HepG2 (cell line): ENCODE results near the gene MAPK8IP3. TPM values are rescaled to one million over a fixed set of nuclear protein-coding genes. Genes with fewer than 3 reads are reported as not detected.

Source experiments
- ATF7-NPFF ChIP-seq: sonication (generic); formaldehyde crosslinking; IDR thresholded peaks from 2 replicates; pipeline ENCODE4 v1.8.1; 2023; ENCODE audit warnings: mild to moderate bottlenecking, low read depth, missing genetic modification reagents, moderate library complexity
- CREB3 ChIP-seq: sonication (generic); formaldehyde crosslinking; IDR thresholded peaks from 2 replicates; pipeline ENCODE4 v1.5.0; 2020; ENCODE audit warnings: missing genetic modification reagents
- FOXA3 ChIP-seq: IDR thresholded peaks from 2 replicates; pipeline ENCODE4 v1.6.1; 2016; ENCODE audit warnings: missing genetic modification reagents, missing compliant biosample characterization
- FOXJ3 ChIP-seq: sonication (generic); formaldehyde crosslinking; IDR thresholded peaks from 2 replicates; pipeline ENCODE4 v1.4.0; 2020; ENCODE audit warnings: missing genetic modification reagents, mild to moderate bottlenecking, borderline replicate concordance
- HDAC2 ChIP-seq: sonication (generic); formaldehyde crosslinking; IDR thresholded peaks from 2 replicates; pipeline ENCODE4 v1.4.0; 2020; ENCODE audit warnings: missing genetic modification reagents
- HOMEZ ChIP-seq: IDR thresholded peaks from 2 replicates; pipeline ENCODE4 v1.6.1; 2016; ENCODE audit warnings: low read depth
- JUN ChIP-seq: sonication (generic); formaldehyde crosslinking; IDR thresholded peaks from 2 replicates; pipeline ENCODE4 v1.4.0; 2020; ENCODE audit warnings: mild to moderate bottlenecking, missing genetic modification reagents
- JUND ChIP-seq: sonication (generic); formaldehyde crosslinking; IDR thresholded peaks from 2 replicates; pipeline ENCODE4 v1.8.0; 2022; ENCODE audit warnings: mild to moderate bottlenecking, missing genetic modification reagents
- KLF13 ChIP-seq: sonication (generic); formaldehyde crosslinking; IDR thresholded peaks from 2 replicates; pipeline ENCODE4 v1.4.0; 2020; ENCODE audit warnings: mild to moderate bottlenecking, missing genetic modification reagents
- KLF6 ChIP-seq: IDR thresholded peaks from 2 replicates; pipeline ENCODE4 v1.8.0; 2016; ENCODE audit warnings: missing biosample characterization, missing genetic modification reagents
- MEIS1 ChIP-seq: sonication (generic); formaldehyde crosslinking; IDR thresholded peaks from 2 replicates; pipeline ENCODE4 v1.9.0; 2021; ENCODE audit warnings: mild to moderate bottlenecking, missing genetic modification reagents, moderate library complexity, borderline replicate concordance
- NFKBIZ ChIP-seq: IDR thresholded peaks from 2 replicates; pipeline ENCODE4 v1.6.1; 2018; ENCODE audit warnings: missing genetic modification reagents, missing compliant biosample characterization
- PHF5A ChIP-seq: IDR thresholded peaks from one replicate; pipeline ENCODE4 v1.6.1; 2018; ENCODE audit warnings: low read depth, missing genetic modification reagents; ENCODE audit not compliant: unreplicated experiment
- SNAPC4 ChIP-seq: sonication (generic); formaldehyde crosslinking; IDR thresholded peaks from 2 replicates; pipeline ENCODE4 v1.4.0; 2020; ENCODE audit warnings: mild to moderate bottlenecking, missing genetic modification reagents
- STAT5B ChIP-seq: sonication (generic); formaldehyde crosslinking; IDR thresholded peaks from 2 replicates; pipeline ENCODE4 v1.4.0; 2020; ENCODE audit warnings: missing genetic modification reagents
- ZC3H4 ChIP-seq: sonication (generic); formaldehyde crosslinking; IDR thresholded peaks from 2 replicates; pipeline ENCODE4 v1.4.0; 2020; ENCODE audit warnings: missing genetic modification reagents, borderline replicate concordance
- ZIK1 ChIP-seq: sonication (generic); formaldehyde crosslinking; IDR thresholded peaks from 2 replicates; pipeline ENCODE4 v1.5.0; 2020; ENCODE audit warnings: mild to moderate bottlenecking, low read depth, missing genetic modification reagents, borderline replicate concordance
- ZNF251 ChIP-seq: sonication (generic); formaldehyde crosslinking; IDR thresholded peaks from 2 replicates; pipeline ENCODE4 v1.9.0; 2021; ENCODE audit warnings: mild to moderate bottlenecking, missing genetic modification reagents
- ZNF30 ChIP-seq: sonication (generic); formaldehyde crosslinking; IDR thresholded peaks from 2 replicates; pipeline ENCODE4 v1.5.0; 2020; ENCODE audit warnings: mild to moderate bottlenecking, missing genetic modification reagents
- ZNF337 ChIP-seq: sonication (generic); formaldehyde crosslinking; IDR thresholded peaks from 2 replicates; pipeline ENCODE4 v1.5.1; 2020; ENCODE audit warnings: missing genetic modification reagents, low read depth, mild to moderate bottlenecking, borderline replicate concordance
- ZNF431 ChIP-seq: sonication (generic); formaldehyde crosslinking; IDR thresholded peaks from 2 replicates; pipeline ENCODE4 v1.9.0; 2022; ENCODE audit warnings: missing genetic modification reagents, low read depth, mild to moderate bottlenecking, borderline replicate concordance
- polyA plus RNA-seq, 8 experiments: library from polyadenylated mRNA; depleted of rRNA in 3 of 8; stranded (reverse) in 7 of 8; unstranded in 1 of 8; fragments of >200 nt; fragmentation: Illumina TruSeq in 4 of 8; extraction: Trizol in 4 of 8; gene quantifications; 2 replicates each; pipeline versions ENCODE4 v1.2.1 to v1.2.3, GENCODE V29; 2011 to 2016; ENCODE audit warnings: low read depth in 4 of 8, missing spikeins in 1 of 8, mixed read lengths in 1 of 8; ENCODE audit not compliant: insufficient read depth in 1 of 8
- total RNA-seq, 5 experiments: library from RNA; depleted of rRNA; stranded (reverse); fragments of >200 nt; fragmentation: Illumina TruSeq; extraction: Trizol; gene quantifications; 2 replicates each; pipeline ENCODE4 v1.2.3, GENCODE V29; 2016; ENCODE audit warnings: low read depth in 1 of 5

MAPK8IP3 gene
- total and polyA plus RNA-seq, 2 of the 13 experiments (the other 11 are each of a cell fraction or from before 2014, with no cell fraction given) = 25.1 to 41.7 TPM

GRCh38 chr16:1772908-1773702, 67.1 kb downstream of the MAPK8IP3 start, which contains the start of gene MRPS34 (continued):
- peak; percentile 90 for TF ChIP-seq ATF7-NPFF
- peak; percentile 87 for TF ChIP-seq KLF6 (CRISPR knock-in tag)
- TF ChIP-seq FOXJ3 (CRISPR knock-in tag) = no peak
- TF ChIP-seq STAT5B (CRISPR knock-in tag) = 0 out of 2 replicates have a peak, but pooled peaks have one; percentile 48
- TF ChIP-seq FOXA3 (CRISPR knock-in tag) = peak; percentile 51
- TF ChIP-seq JUND (CRISPR knock-in tag) = peak; percentile 58
- TF ChIP-seq ZNF431 (CRISPR knock-in tag) = peak; percentile 82
- TF ChIP-seq CREB3 = peak; percentile 49; the same call in 1 of the 2 replicates
- TF ChIP-seq ZIK1 = peak; percentile 66; the same call in 1 of the 2 replicates
- no peak for TF ChIP-seq ZNF337 (CRISPR knock-in tag)
- peak; percentile 92; the same call in 1 of the 2 replicates for TF ChIP-seq KLF13 (CRISPR knock-in tag)
- no peak; the same call in 1 of the 2 replicates for TF ChIP-seq ZNF251 (CRISPR knock-in tag)
- no peak for TF ChIP-seq ZC3H4
- TF ChIP-seq PHF5A = peak; percentile 89
- peak; percentile 89 for TF ChIP-seq ZNF30 (CRISPR knock-in tag)
- no peak for TF ChIP-seq SNAPC4
- TF ChIP-seq NFKBIZ = peak; percentile 49; the same call in 1 of the 2 replicates
- TF ChIP-seq HOMEZ (CRISPR knock-in tag) = peak; percentile 31; the same call in 1 of the 2 replicates
- no peak; the same call in 1 of the 2 replicates for TF ChIP-seq MEIS1 (CRISPR knock-in tag)
- TF ChIP-seq HDAC2 (CRISPR knock-in tag) = peak; percentile 76
- 0 out of 2 replicates have a peak, but pooled peaks have one; percentile 41 for TF ChIP-seq JUN (CRISPR knock-in tag)
